ENCODE measurements around the gene SLC25A26.
A peak's percentile ranks its signal among the peaks of the same experiment; 100 is the strongest.

The SLC25A26 gene

DNA sequence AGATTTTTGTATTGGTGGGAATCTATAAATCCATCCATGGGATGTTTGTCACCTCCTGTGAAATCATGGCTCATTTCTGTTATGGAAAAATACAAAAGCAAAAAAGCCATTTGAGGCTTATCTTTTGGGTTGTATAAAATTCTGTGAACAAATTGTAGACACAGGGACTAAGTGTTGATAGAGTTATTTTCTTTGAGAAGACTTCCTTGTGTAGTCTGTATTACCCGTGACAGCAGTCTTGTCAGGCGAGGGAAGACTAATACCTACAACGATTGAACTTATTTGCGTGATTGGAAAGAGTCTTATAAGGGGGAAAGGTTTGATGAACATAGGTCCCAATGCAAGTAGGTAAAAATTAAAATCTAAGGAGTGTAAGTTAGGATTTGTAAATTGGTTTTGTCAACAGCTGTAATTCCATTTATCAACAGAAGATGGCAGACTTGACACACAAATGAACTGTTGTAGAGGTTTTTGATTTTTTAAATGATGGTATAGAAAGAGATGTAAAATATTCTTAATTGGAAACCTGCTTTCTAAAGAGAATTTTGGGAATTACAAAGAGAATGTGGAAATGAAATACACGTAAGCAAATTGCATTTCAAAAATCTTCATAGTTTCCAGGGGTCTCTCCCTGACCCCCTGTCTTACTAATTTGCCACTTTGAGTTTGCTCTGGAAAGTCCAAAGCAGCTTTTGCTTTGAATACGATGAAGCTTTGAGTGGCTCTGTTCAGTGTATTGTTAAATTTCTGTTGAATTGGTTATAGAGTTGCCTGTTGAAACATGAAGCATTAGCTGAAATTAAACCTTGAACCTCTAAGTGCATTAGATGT lies 33.2 kb downstream of the SLC25A26 start:
- in situ Hi-C loops (cut with HindIII; ENCODE audit: low pct_ligation_motif_present, low sequenced_read_pairs), result loop anchor here (25.0 kb wide), 1 partner anchor 558 kb away; no protein-coding TSS in a partner anchor
- no peak overlapping the region for H3K4me3 ChIP-seq (ENCODE audit: low read depth, low read length)
- no peaks in the 10 kb centered on the region for H3K36me3 ChIP-seq (replicated peaks)
- no peaks in the 10 kb centered on the region for H3K27me3 ChIP-seq (replicated peaks)
- no peak for DNase-seq
- TF ChIP-seq, protein P1, sequence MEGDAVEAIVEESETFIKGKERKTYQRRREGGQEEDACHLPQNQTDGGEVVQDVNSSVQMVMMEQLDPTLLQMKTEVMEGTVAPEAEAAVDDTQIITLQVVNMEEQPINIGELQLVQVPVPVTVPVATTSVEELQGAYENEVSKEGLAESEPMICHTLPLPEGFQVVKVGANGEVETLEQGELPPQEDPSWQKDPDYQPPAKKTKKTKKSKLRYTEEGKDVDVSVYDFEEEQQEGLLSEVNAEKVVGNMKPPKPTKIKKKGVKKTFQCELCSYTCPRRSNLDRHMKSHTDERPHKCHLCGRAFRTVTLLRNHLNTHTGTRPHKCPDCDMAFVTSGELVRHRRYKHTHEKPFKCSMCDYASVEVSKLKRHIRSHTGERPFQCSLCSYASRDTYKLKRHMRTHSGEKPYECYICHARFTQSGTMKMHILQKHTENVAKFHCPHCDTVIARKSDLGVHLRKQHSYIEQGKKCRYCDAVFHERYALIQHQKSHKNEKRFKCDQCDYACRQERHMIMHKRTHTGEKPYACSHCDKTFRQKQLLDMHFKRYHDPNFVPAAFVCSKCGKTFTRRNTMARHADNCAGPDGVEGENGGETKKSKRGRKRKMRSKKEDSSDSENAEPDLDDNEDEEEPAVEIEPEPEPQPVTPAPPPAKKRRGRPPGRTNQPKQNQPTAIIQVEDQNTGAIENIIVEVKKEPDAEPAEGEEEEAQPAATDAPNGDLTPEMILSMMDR (IDR thresholded peaks at IDR 0.05; ENCODE audit: low read depth, low read length, missing control alignments), result peak; percentile 47
- no peak overlapping the region for H3K27ac ChIP-seq

DNA sequence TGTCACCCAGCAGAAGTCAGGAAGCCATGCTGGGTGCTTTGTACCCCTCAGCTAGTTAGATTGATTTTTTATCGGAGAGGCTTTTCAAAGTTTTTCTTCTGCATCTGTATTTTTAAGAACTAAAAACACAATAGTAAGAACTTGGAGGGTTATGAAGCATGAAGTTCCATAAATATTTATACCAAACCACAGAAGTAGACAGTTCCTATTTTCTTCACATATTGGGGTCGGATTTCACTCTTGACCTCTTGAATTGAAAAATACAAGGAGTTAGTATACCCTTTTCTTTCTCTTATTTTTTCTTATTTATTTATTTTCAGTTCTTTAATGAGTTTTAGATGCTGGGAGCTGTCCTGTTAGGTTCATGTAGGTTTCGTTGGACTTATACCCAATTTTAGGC lies 35.1 kb downstream of the SLC25A26 start:
- H3K4me3 ChIP-seq (ENCODE audit: low read depth, low read length), result no peak overlapping the region
- no peak for DNase-seq
- TF ChIP-seq, protein P1 (IDR thresholded peaks at IDR 0.05; ENCODE audit: low read depth, low read length, missing control alignments), result no peak
- H3K27me3 ChIP-seq (replicated peaks), result no peaks in the 10 kb centered on the region
- in situ Hi-C loops (cut with HindIII; ENCODE audit: low pct_ligation_motif_present, low sequenced_read_pairs), result loop anchor here (25.0 kb wide), 1 partner anchor 556 kb away; no protein-coding TSS in a partner anchor
- no peak overlapping the region for H3K27ac ChIP-seq
- H3K36me3 ChIP-seq (replicated peaks), result no peaks in the 10 kb centered on the region

DNA sequence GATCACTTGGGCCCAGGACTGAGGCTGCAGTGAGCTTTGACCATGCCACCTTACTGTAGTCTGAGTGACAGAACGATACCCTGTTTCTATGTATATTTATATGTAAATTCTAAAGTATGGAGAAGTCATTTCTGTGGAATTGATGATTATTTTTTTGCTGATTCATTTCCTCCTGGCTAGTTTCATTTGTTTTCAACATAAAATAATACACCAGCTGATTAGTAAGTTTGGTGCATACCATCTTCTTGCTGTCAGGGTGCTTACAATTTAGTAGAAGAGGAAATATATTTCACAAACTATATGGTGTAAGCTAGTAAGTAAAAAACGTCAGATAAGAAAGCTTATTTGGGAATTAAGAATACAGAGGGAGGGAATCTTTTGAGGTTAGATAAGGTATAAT lies 36.0 kb downstream of the SLC25A26 start:
- in situ Hi-C loops (cut with HindIII; ENCODE audit: low pct_ligation_motif_present, low sequenced_read_pairs), result loop anchor here (25.0 kb wide), 1 partner anchor 555 kb away; no protein-coding TSS in a partner anchor
- DNase-seq, result no peak
- H3K27ac ChIP-seq, result no peak overlapping the region

DNA sequence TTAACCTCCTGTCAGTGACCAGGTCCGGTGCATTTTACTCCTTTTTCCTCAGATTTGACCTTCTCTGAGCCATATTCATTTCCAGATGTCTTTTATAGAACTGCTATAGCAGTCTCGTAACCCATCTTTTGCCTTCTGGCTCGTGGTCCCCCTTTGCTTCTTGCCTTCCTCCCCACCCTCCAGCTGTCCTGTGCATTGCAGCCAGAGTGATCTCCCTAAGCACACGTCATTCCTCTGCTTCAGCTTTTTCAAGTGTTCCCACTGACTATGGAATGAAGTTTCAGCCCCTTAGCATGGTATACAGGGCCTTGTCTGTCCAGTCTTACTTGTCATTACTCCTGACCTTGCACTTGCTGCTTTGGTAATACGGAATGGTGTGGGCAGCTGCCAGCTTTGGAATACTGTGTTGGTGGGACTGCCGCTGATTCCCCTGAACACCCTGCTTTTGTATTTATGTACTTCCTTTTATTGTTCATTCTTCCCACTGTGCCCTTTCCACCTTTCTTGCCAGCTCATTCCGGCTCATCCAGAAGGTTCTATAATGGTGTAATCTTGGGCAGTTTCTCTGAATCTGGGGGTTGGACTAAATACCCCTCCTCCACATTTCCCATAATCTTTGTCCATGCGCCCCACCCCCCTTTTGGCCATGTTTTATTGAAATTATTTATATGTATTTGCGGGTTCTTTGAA lies 38.9 kb downstream of the SLC25A26 start:
- no peaks in the 10 kb centered on the region for H3K27me3 ChIP-seq (replicated peaks)
- no peak for DNase-seq
- H3K27ac ChIP-seq, result no peak overlapping the region
- TF ChIP-seq, protein P1 (IDR thresholded peaks at IDR 0.05; ENCODE audit: low read depth, low read length, missing control alignments), result no peak
- no peak overlapping the region for H3K4me3 ChIP-seq (ENCODE audit: low read depth, low read length)
- in situ Hi-C loops (cut with HindIII; ENCODE audit: low pct_ligation_motif_present, low sequenced_read_pairs), result loop anchor here (25.0 kb wide), 1 partner anchor 553 kb away; no protein-coding TSS in a partner anchor
- H3K36me3 ChIP-seq (replicated peaks), result no peaks in the 10 kb centered on the region

More for the DNA sequence above, 36.0 kb downstream of the SLC25A26 start:
- Histone ChIP-seq H3K4me3 (ENCODE audit: low read depth, low read length) (no peak overlapping the region), H3K36me3 (replicated peaks) (no peaks in the 10 kb centered on the region), H3K27me3 (replicated peaks) (no peaks in the 10 kb centered on the region)
- TF ChIP-seq, protein P1 (IDR thresholded peaks at IDR 0.05; ENCODE audit: low read depth, low read length, missing control alignments), result no peak

DNA sequence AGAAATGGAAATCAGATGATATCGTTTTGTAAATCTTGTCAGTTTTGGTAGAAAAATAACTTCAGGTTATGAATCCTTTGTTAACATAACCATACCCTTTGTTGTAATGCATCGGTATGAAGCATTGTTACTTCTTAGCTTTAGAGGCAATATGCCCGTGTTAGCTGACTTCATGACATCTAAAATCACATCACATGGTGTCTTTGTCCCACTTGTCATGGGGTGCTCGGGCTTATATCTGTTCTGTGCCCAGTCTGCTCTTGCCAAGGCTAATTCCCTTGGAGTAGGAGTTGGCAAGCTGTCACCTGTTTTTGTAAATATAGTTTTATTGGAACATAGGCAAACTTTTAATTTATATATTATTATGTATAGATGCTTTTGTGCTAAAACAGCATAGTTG lies 39.6 kb downstream of the SLC25A26 start:
- no peak for DNase-seq
- Histone ChIP-seq H3K27ac (no peak overlapping the region), H3K36me3 (replicated peaks) (no peaks in the 10 kb centered on the region), H3K4me3 (ENCODE audit: low read depth, low read length) (no peak overlapping the region), H3K27me3 (replicated peaks) (no peaks in the 10 kb centered on the region)
- TF ChIP-seq, protein P1 (IDR thresholded peaks at IDR 0.05; ENCODE audit: low read depth, low read length, missing control alignments), result no peak
- in situ Hi-C loops (cut with HindIII; ENCODE audit: low pct_ligation_motif_present, low sequenced_read_pairs), result loop anchor here (25.0 kb wide), 1 partner anchor 552 kb away; no protein-coding TSS in a partner anchor
